Epithelial cell of alveolus of lung (primary cell): Measurements from ENCODE around the gene GAPDH. TPM values are rescaled to one million over a fixed set of nuclear protein-coding genes. Genes with fewer than 3 reads are reported as not detected.

Experiments used
- total RNA-seq: library from RNA; depleted of rRNA; stranded (reverse); fragments of >200 nt; gene quantifications from 2 replicates; pipeline ENCODE4 v1.2.1, GENCODE V29; 2015

The GAPDH gene
- total RNA-seq, result 6,589 and 9,177 TPM in 2 replicates

GRCh38 chr12:6533923-6534694, at the start of gene GAPDH:
TSS of gene GAPDH (plus strand) at chr12:6534517. CDS start at chr12:6534833, 316 bp downstream.

GRCh38 chr12:6492838-6493496, 41.4 kb upstream of the GAPDH start, which contains the start of gene MRPL51:
TSS of gene MRPL51 (minus strand) at chr12:6493262. CDS start at chr12:6493136, 126 bp downstream.

GRCh38 chr12:6493497-6494257, 40.6 kb upstream of the GAPDH start, which contains the start of gene NCAPD2:
TSS of gene NCAPD2 (plus strand) at chr12:6494102. CDS start at chr12:6495099, 997 bp downstream.

Other genes starting within 250 kb of the GAPDH start
- 0.26 and 0.32 TPM in 2 replicates for gene PLEKHG6, start 223.8 kb upstream of the GAPDH start, total RNA-seq
- 241 and 342 TPM in 2 replicates for gene TNFRSF1A, start 192.4 kb upstream of the GAPDH start, total RNA-seq
- gene SCNN1A, start 159.0 kb upstream of the GAPDH start, total RNA-seq, result 1.3 and 5.2 TPM in 2 replicates
- 131 and 197 TPM in 2 replicates for gene LTBR, start 150.4 kb upstream of the GAPDH start, total RNA-seq
- gene CD27, start 89.6 kb upstream of the GAPDH start, total RNA-seq, result not detected in 2 replicates
- gene TAPBPL, start 82.5 kb upstream of the GAPDH start, total RNA-seq, result 5.8 and 14.5 TPM in 2 replicates
- gene VAMP1, start 63.8 kb upstream of the GAPDH start, total RNA-seq, result 2.6 and 20.4 TPM in 2 replicates
- 84.3 and 110 TPM in 2 replicates for gene MRPL51, start 41.3 kb upstream of the GAPDH start, total RNA-seq
- gene NCAPD2, start 40.4 kb upstream of the GAPDH start, total RNA-seq, result 40.1 and 98.9 TPM in 2 replicates
- 7.5 and 7.7 TPM in 2 replicates for gene IFFO1, start 21.5 kb downstream of the GAPDH start, total RNA-seq
- 6.9 and 17.1 TPM in 2 replicates for gene NOP2, start 33.8 kb downstream of the GAPDH start, total RNA-seq
- gene CHD4, start 72.9 kb downstream of the GAPDH start, total RNA-seq, result 210 and 238 TPM in 2 replicates
- 0.65 TPM in 1 of 2 replicates, not detected in the other for gene LPAR5, start 101.4 kb downstream of the GAPDH start, total RNA-seq
- 0.13 and 0.72 TPM in 2 replicates for gene ACRBP, start 112.9 kb downstream of the GAPDH start, total RNA-seq
- gene ING4, start 128.6 kb downstream of the GAPDH start, total RNA-seq, result 24.4 and 89.2 TPM in 2 replicates
- gene ZNF384, start 154.9 kb downstream of the GAPDH start, total RNA-seq, result 16.8 and 39.4 TPM in 2 replicates
- 0.52 and 5.9 TPM in 2 replicates for gene PIANP, start 166.3 kb downstream of the GAPDH start, total RNA-seq
- 50.6 and 80.7 TPM in 2 replicates for gene COPS7A, start 189.5 kb downstream of the GAPDH start, total RNA-seq
- gene MLF2, start 218.6 kb downstream of the GAPDH start, total RNA-seq, result 196 and 281 TPM in 2 replicates
- 174 and 234 TPM in 2 replicates for gene PTMS, start 231.8 kb downstream of the GAPDH start, total RNA-seq
- gene LAG3, start 238.0 kb downstream of the GAPDH start, total RNA-seq, result 1.6 TPM in 1 of 2 replicates, not detected in the other